CD14-positive monocyte (primary cell): ENCODE measurements around the gene OR8U1. TPM values are rescaled to one million over a fixed set of nuclear protein-coding genes. Genes with fewer than 3 reads are reported as not detected.

ENCODE experiments used
- DNase-seq, 3 donors: peaks; one replicate each; pipeline ENCODE4 v3.0.0-alpha.2; 2011 to 2022
- H2AFZ ChIP-seq: 2 replicates; pipeline ENCODE4 v1.6.0; 2012; ENCODE audit warnings: mild to moderate bottlenecking, low read depth, low read length, inconsistent platforms; ENCODE audit not compliant: insufficient read depth, poor library complexity, severe bottlenecking
- H3K27ac ChIP-seq, 2 donors: 1 replicate in 1 of 2; 2 replicates in 1 of 2; pipeline ENCODE4 v1.5.1; 2012 to 2013; ENCODE audit warnings: low read length in 2 of 2, control low read depth in 1 of 2, inconsistent platforms in 1 of 2, low read depth in 1 of 2, mild to moderate bottlenecking in 1 of 2
- H3K27me3 ChIP-seq, 2 donors: one replicate each; pipeline versions ENCODE4 v1.6.0 to v1.6.1; 2011 to 2013; ENCODE audit warnings: low read length in 2 of 2; ENCODE audit not compliant: control insufficient read depth in 2 of 2, insufficient read depth in 2 of 2
- H3K36me3 ChIP-seq, 2 donors: replicated peaks in 1 of 2; 1 replicate in 1 of 2; 2 replicates in 1 of 2; pipeline versions ENCODE4 v1.5.1 to v1.6.1; 2012 to 2013; ENCODE audit warnings: low read length in 2 of 2, control low read depth in 1 of 2, inconsistent platforms in 1 of 2, mild to moderate bottlenecking in 1 of 2; ENCODE audit not compliant: insufficient read depth in 2 of 2, control insufficient read depth in 1 of 2
- H3K4me1 ChIP-seq, 2 donors: 1 replicate in 1 of 2; 2 replicates in 1 of 2; pipeline versions ENCODE4 v1.5.1 to v1.6.1; 2012 to 2013; ENCODE audit warnings: low read length in 2 of 2, control low read depth in 1 of 2, inconsistent platforms in 1 of 2, mild to moderate bottlenecking in 1 of 2, moderate library complexity in 1 of 2; ENCODE audit not compliant: insufficient read depth in 2 of 2, control insufficient read depth in 1 of 2
- H3K4me2 ChIP-seq: replicated peaks from 2 replicates; pipeline ENCODE3; 2012; ENCODE audit warnings: low read length, moderate library complexity, mild to moderate bottlenecking; ENCODE audit not compliant: poor library complexity, severe bottlenecking; ENCODE audit errors: extremely low read depth
- H3K4me3 ChIP-seq, 3 experiments: fragments of 200-600 bp in 1 of 3; sonication (generic) in 1 of 3; replicated peaks in 1 of 3; 1 replicate in 2 of 3; 2 replicates in 1 of 3; pipeline ENCODE4 v1.5.1; 2011 to 2013; ENCODE audit warnings: low read length in 3 of 3, mild to moderate bottlenecking in 3 of 3, control low read depth in 2 of 3, low read depth in 2 of 3, inconsistent platforms in 1 of 3, moderate library complexity in 1 of 3
- H3K79me2 ChIP-seq: 2 replicates; pipeline ENCODE4 v1.6.0; 2012; ENCODE audit warnings: mild to moderate bottlenecking, control low read depth, inconsistent platforms, low read length, moderate library complexity; ENCODE audit not compliant: insufficient read depth
- H3K9ac ChIP-seq: 2 replicates; pipeline ENCODE4 v1.6.0; 2017; ENCODE audit warnings: low read length, mild to moderate bottlenecking; ENCODE audit not compliant: insufficient read depth, poor library complexity, severe bottlenecking
- H3K9me3 ChIP-seq, 2 donors: replicated peaks in 1 of 2; 1 replicate in 1 of 2; 2 replicates in 1 of 2; pipeline versions ENCODE4 v1.5.1 to v1.6.1; 2012 to 2013; ENCODE audit warnings: low read length in 2 of 2, control low read depth in 1 of 2; ENCODE audit not compliant: control insufficient read depth in 1 of 2, insufficient read depth in 1 of 2
- H4K20me1 ChIP-seq: 2 replicates; pipeline ENCODE4 v1.6.0; 2012; ENCODE audit warnings: mild to moderate bottlenecking, low read length, control low read depth, moderate library complexity; ENCODE audit not compliant: insufficient read depth
- H3K27ac Mint-ChIP-seq, 7 donors: one replicate each; pipeline ENCODE4 v1.8.0; 2020; ENCODE audit warnings: mild to moderate bottlenecking in 7 of 7, mixed read lengths in 7 of 7, moderate library complexity in 6 of 7, inconsistent platforms in 2 of 7
- H3K27me3 Mint-ChIP-seq, 3 donors: one replicate each; pipeline ENCODE4 v1.8.0; 2021 to 2022; ENCODE audit warnings: low read depth in 3 of 3, mild to moderate bottlenecking in 3 of 3, mixed read lengths in 3 of 3, moderate library complexity in 3 of 3, inconsistent platforms in 1 of 3
- H3K36me3 Mint-ChIP-seq, 2 donors: one replicate each; pipeline ENCODE4 v1.8.0; 2020; ENCODE audit warnings: mixed read lengths in 2 of 2, inconsistent platforms in 1 of 2, mild to moderate bottlenecking in 1 of 2
- H3K4me1 Mint-ChIP-seq: one replicate; pipeline ENCODE4 v1.8.0; 2020; ENCODE audit warnings: mild to moderate bottlenecking, mixed read lengths
- H3K4me3 Mint-ChIP-seq, 2 donors: one replicate each; pipeline ENCODE4 v1.8.0; 2020; ENCODE audit warnings: mild to moderate bottlenecking in 2 of 2, mixed read lengths in 2 of 2, moderate library complexity in 1 of 2
- H3K9me3 Mint-ChIP-seq, 7 donors: one replicate each; pipeline ENCODE4 v1.8.0; 2020 to 2022; ENCODE audit warnings: mixed read lengths in 7 of 7, mild to moderate bottlenecking in 6 of 7, moderate library complexity in 6 of 7, inconsistent platforms in 2 of 7
- WGBS: methylation state at CpG from one replicate; pipeline ENCODE4 v1.1.5; 2013; ENCODE audit warnings: missing lambda C conversion rate; ENCODE audit not compliant: insufficient coverage; 5-methylcytosine and 5-hydroxymethylcytosine counted together
- intact Hi-C, 2 donors: fragments of 100-400 bp; cut with micrococcal nuclease; formaldehyde crosslinking; loops; one replicate each; pipeline versions ENCODE4 v1.15.0 to v1.15.1; 2023
- polyA plus RNA-seq, 3 donors: library from polyadenylated mRNA; depleted of rRNA in 1 of 3; unstranded in 2 of 3; stranded (reverse) in 1 of 3; fragments of 300-500 nt in 2 of 3; fragments of >200 nt in 1 of 3; fragmentation: Illumina TruSeq in 2 of 3; gene quantifications; 1 replicate in 2 of 3; 2 replicates in 1 of 3; pipeline ENCODE4 v1.2.3, GENCODE V29; 2012 to 2021
- TF ChIP-seq, protein P1 (sequence below): fragments of 200-600 bp; IDR thresholded peaks from one replicate; pipeline ENCODE4 v1.8.0; 2022; ENCODE audit warnings: antibody characterized with exemption, mild to moderate bottlenecking

The OR8U1 gene
- polyA plus RNA-seq, 3 donors: not detected

DNA sequence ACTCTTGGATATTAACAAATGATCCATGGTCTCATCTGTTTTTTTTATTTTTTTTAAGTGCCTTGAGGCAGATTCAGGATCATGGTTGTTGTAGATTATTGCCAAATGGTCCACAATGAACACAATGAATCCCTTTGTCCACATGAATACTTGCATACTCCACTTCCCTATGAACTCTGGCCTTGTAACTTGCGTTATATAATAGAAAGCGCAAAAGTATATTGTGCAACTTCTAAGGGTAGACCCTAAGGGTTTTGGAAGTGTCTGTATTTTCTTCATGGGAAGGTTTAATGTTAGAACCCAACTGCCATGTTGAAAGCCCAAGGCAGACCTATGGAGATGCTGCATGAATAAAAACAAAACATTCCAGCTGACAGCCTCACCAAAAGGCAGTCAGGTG is 29.0 kb downstream of the OR8U1 start:
- Mint-ChIP-seq H3K4me1 (no peaks in the 10 kb centered on the region), H3K36me3 (no peaks in the 10 kb centered on the region), H3K9me3 (peaks cover 4 to 24% (median 17%) of the 10 kb centered on the region in 7 donors), H3K27me3 (peaks cover 0 to 2% (median 1%) of the 10 kb centered on the region in 3 donors), H3K27ac (no peak overlapping the region), H3K4me3 (no peak overlapping the region)
- TF ChIP-seq, protein P1, sequence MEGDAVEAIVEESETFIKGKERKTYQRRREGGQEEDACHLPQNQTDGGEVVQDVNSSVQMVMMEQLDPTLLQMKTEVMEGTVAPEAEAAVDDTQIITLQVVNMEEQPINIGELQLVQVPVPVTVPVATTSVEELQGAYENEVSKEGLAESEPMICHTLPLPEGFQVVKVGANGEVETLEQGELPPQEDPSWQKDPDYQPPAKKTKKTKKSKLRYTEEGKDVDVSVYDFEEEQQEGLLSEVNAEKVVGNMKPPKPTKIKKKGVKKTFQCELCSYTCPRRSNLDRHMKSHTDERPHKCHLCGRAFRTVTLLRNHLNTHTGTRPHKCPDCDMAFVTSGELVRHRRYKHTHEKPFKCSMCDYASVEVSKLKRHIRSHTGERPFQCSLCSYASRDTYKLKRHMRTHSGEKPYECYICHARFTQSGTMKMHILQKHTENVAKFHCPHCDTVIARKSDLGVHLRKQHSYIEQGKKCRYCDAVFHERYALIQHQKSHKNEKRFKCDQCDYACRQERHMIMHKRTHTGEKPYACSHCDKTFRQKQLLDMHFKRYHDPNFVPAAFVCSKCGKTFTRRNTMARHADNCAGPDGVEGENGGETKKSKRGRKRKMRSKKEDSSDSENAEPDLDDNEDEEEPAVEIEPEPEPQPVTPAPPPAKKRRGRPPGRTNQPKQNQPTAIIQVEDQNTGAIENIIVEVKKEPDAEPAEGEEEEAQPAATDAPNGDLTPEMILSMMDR: no peak
- Histone ChIP-seq H3K27ac (no peak overlapping the region), H3K9me3 (peaks cover 22 to 37% of the 10 kb centered on the region in 2 donors), H3K36me3 (no peaks in the 10 kb centered on the region), H3K4me1 (no peaks in the 10 kb centered on the region), H4K20me1 (no peaks in the 10 kb centered on the region), H3K27me3 (no peaks in the 10 kb centered on the region), H3K9ac (no peak overlapping the region), H3K79me2 (no peaks in the 10 kb centered on the region), H3K4me2 (no peak overlapping the region), H2AFZ (no peak overlapping the region), H3K4me3 (no peak overlapping the region)
- WGBS: 83% methylated on average over 2 of the region's 2 CpGs
- DNase-seq: no peak
- intact Hi-C loops: no loop called here

DNA sequence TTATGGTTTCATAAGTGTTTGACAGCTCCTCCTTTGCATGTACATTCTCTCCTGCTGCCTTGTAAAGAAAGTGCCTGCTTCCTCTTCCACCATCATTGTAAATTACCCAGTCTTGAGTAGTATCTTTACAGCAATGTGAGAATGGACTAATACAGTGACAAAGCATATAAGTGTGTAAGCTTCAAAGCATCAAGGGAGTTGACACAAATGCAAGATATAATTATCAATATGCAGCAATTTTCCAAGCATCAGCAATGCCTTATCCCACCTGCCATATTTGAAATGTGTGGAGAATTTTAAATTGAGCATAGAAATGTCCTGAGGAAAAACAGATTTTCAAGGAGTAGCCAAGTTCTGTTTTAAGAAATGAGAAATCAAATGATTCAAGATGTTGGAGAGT is 35.4 kb downstream of the OR8U1 start:
- H3K4me1 ChIP-seq: no peaks in the 10 kb centered on the region
- no peaks in the 10 kb centered on the region for H3K79me2 ChIP-seq
- no peak overlapping the region for H3K4me3 ChIP-seq
- no peaks in the 10 kb centered on the region for H3K27me3 ChIP-seq
- DNase-seq: no peak
- no peaks in the 10 kb centered on the region for H3K36me3 ChIP-seq
- Mint-ChIP-seq H3K9me3 (peaks cover 0 to 16% (median 5%) of the 10 kb centered on the region in 7 donors), H3K4me3 (no peak overlapping the region), H3K27me3 (peaks cover 0 to 1% (median 0%) of the 10 kb centered on the region in 3 donors), H3K27ac (no peak overlapping the region), H3K4me1 (no peaks in the 10 kb centered on the region), H3K36me3 (no peaks in the 10 kb centered on the region)
- H3K27ac ChIP-seq: no peak overlapping the region
- intact Hi-C loops: no loop called here
- TF ChIP-seq, protein P1: no peak
- no peak overlapping the region for H2AFZ ChIP-seq
- peaks cover 9 to 31% of the 10 kb centered on the region in 2 donors for H3K9me3 ChIP-seq
- H3K4me2 ChIP-seq: no peak overlapping the region
- H3K9ac ChIP-seq: no peak overlapping the region
- no peaks in the 10 kb centered on the region for H4K20me1 ChIP-seq
